SK-N-MC (cell line): Measurements from ENCODE around the gene PLCB3.

Source experiments
- EZH2 ChIP-seq: fragments of 200-600 bp; sonication (generic); IDR thresholded peaks from one replicate; pipeline ENCODE4 v1.6.1; 2017; ENCODE audit warnings: antibody characterized with exemption
- FOXP2 ChIP-seq: optimal IDR thresholded peaks from 2 replicates; pipeline ENCODE3; 2011; ENCODE audit warnings: mild to moderate bottlenecking, moderate library complexity; ENCODE audit not compliant: insufficient read depth; ENCODE audit errors: extremely low read length, control extremely low read depth
- POLR2AphosphoS5 ChIP-seq: IDR thresholded peaks from 2 replicates; pipeline ENCODE4 v1.6.1; 2012; ENCODE audit warnings: mild to moderate bottlenecking, low read depth, low read length, borderline replicate concordance

DNA sequence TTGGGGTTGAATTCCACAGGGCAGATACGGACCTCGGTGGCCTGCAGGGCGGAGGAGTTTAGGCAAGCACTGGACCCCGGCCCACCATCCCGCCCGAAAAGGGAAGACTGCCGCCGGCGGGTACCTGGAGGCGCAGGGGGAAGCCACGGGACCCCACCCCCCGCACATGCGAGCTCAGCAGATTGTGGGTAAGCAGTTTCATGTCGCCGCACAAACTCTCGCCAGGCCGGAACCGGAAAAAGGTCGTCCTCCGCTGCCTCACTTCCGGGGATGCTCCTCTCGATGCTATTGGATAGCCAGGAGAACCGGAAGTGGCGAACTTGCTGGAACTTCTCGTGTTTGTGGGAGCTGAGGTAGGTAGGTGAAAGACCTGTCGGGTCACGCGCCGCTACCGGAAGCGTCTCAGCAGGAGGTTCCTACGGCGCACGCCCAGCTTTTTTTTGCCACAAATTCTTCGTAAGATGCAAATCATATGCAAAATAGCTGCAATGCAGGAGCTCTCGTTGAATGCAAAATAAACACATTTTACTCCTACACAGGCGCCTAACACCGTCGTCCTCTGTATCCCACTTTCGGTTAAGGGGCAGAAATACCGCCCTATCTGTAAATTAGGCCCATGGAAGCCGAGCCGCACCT lies 66.1 kb downstream of the PLCB3 start, which contains the start of gene TRMT112:
- TF ChIP-seq POLR2AphosphoS5 (peak; percentile 92), EZH2 (no peak), FOXP2 (no peak)
